MV-4-11 (cell line): ENCODE measurements around the gene COL1A1.
A peak's percentile ranks its signal among the peaks of the same experiment; 100 is the strongest.

Experiments used
- DNase-seq: peaks from one replicate; lab custom pipeline; 2025; lab: John Stamatoyannopoulos, UW

The COL1A1 gene

DNA sequence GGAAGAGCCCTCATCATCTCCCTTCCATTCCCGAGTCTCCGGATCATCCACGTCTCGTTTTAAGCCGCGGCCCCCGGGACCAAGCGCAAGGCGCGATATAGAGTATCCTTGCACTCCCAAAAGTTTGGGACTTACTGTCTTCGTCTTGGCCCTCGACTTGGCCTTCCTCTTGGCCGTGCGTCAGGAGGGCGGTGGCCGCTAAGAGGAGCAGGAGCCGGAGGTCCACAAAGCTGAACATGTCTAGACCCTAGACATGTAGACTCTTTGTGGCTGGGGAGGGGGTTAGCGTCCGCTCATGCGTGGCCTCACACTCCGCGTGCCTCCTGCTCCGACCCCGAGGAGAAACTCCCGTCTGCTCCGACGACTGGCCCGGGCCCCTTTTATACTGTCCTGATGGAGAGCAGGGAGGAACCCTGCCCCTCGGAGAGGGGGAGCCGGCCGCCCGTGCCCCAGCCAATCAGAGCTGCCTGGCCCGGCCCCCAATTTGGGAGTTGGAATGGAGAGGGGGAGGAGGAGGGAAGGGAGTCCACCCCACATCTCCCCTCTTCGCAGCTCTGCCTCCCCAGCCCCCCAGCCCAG, at the start of gene COL1A1:
Gene COL1A1, minus strand, starts transcription at position 356 of the 579 bp plus-strand sequence. Its CDS starts 118 bp downstream, at position 238.
- no peak for DNase-seq

DNA sequence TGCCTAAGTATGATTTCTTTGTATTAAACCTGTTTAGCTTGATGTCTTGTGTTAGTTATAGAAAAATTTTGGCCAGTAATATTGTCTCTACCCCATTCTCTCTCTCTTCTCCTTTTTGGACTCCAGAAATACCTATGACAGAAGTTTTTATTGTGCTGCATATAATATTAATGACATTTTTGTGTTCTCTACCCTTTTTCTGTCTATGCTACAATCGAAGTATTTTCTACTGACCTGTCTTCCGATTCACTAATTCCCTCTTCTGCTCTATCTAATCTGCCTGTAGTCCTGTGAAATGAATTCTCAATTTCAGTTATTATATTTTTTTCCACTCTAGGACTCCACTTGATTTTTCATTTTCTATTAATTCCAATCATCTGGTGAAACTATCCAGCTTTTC, 46.8 kb upstream of the COL1A1 start:
- no peak for DNase-seq

DNA sequence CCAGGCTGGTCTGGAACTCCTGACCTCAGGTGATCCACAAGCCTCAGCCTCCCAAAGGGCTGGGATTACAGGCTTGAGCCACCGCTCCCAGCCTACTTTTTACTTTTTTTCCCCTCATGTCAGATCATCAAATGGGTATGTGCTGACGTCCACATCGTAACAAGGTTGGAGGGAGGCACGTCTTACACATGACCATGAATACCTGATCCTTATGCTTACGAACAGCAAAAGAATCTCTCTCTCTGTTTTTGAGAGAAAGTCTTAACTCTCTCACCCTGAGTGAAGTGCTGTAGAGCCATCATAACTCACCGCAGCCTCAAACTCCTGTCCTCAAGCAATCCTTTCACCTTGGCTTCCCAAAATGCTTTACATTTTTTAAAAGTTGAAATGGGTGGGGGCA, 43.3 kb upstream of the COL1A1 start:
- no peak for DNase-seq

DNA sequence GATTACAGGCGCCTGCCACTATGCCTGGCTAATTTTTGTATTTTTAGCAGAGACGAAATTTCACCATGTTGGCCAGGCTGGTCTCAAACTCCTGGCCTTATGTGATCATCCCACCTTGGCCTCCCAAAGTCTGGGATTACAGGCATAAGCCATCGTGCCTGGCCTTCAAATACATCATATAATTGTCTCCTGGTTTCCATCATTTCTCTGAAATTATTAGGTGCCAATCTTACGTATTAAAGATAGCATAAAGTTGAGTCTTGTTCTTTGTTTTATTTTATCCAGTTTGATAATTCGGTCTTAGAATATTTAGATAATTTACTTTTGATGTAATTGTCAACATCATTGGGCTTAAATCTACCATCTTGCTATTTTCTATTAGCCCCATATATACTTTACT, 40.0 kb upstream of the COL1A1 start:
- DNase-seq, result no peak

DNA sequence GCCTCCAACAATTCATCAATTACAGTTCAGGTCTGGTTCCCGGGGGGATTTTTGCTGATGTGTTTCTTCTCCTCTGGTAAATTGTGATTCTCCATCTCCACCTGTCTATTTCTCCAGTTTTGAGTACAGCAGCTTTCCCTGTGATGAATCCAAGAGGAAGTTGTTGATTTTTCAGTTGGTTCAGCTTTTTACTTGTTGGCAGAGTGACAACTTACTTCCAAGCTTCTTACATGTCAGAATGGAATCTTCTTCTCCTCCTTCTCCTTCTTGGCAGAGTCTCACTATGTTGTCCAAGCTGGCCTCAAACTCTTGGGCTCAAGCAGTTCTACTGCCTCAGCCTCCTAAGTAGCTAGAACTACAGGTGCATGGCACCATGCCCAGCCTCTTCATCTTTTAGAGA, 39.4 kb upstream of the COL1A1 start:
- DNase-seq, result no peak

DNA sequence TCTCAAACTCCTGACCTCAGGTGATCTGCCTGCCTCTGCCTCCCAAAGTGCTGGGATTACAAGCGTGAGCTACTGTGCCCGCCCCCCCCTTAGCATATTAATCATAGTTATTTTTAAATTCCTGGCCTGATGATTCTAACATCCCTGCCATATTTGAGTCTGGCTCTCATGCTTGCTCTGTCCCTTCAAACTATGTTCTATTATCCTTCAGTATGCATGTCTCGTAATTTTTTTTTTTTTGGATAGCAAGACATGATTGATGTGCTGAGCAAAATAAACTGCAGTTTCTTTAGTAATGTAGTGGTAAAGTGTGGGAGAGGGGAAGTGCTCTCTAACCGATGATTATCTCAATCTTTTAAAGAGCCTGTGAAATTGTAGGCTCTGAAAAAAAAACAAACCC, 38.5 kb upstream of the COL1A1 start:
- DNase-seq, result peak; percentile 27

DNA sequence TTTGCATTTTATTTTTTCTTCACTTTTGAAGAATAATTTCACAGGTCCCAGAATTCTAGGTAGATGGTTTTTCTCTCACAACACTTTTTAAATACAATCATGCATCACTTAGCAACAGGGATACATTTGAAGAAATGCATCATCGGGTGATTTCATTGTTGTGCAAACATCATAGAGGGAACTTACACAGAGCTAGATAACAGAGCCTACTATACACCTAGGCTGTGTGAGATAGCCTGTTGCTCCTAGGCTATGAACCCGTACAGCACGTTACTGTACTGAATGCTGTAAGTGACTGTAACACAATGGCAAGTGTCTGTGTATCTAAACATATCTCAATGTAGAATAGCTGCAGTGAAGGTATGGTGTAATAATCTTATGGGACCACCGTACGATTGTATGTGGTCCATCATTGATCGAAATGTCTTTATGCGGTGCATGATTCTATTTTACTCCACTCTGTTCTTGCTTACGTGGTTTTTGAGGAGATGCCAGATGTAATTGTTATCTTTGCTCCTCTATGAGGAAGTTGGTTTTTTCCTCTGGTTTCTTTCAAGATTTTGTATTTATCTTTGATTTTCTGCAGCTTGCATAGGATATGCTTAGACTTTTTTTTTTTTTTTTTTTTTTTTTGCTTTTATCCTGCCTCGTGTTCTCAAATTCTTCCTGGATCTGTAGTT, 37.3 kb upstream of the COL1A1 start:
- peak; percentile 15 for DNase-seq

DNA sequence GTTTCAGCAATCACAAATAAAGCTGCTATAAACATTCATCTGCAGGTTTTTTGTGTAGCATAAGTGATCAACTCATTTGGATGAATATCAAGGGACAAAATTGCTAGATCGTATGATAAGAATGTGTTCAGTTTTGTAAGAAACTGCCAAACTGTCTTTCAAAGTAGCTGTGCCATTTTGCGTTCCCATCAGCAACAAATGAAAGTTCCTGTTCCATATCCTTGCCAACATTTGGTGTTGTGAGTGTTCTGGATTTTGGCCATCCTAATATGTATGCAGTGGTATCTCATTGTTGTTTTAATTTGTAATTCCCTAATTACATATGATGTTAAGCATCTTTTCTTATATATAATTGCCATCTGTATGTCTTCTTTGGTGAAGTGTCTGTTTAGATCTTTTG, 36.5 kb upstream of the COL1A1 start:
- DNase-seq, result no peak

DNA sequence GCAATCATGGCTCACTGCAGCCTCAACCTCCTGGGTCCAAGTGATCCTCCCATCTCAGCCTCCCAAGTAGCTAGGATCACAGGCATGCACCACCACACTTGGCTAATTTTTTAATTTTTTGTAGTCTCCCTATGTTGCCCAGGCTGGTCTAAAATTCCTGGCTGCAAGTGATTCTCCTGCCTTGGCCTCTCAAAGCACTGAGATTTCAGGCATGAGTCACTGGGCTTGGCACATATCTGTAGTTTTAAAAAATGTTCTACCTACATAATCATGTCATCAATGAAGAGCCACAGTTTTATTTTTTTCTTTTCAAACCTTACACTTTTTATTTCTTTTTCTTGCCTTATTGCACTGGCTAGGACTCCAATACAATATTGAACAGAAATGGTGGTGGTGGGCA, 33.1 kb upstream of the COL1A1 start:
- no peak for DNase-seq

DNA sequence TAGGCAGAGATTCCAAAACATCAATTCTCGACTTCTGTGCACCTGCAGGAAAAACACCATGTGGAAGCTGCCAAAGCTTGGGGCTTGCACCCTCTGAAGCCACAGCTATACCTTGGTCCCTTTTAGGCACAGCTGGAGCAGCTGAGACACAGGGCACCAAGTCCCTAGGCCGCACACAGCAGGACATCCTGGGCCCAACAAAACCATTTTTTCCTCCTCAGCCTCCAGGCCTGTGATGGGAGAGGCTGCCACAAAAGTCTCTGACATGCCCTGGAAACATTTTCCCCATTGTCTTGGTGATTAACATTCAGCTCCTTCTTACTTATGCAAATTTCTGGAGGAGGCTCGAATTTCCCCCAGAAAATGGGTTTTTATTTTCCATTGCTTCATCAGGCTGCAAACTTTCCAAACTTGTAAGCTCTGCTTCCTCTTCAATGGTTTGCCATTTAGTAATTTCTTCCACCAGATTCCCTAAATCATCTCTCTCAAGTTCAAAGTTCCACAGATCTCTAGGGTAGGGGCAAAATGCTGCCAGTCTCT, 24.3 kb upstream of the COL1A1 start:
- peak; percentile 1 for DNase-seq

DNA sequence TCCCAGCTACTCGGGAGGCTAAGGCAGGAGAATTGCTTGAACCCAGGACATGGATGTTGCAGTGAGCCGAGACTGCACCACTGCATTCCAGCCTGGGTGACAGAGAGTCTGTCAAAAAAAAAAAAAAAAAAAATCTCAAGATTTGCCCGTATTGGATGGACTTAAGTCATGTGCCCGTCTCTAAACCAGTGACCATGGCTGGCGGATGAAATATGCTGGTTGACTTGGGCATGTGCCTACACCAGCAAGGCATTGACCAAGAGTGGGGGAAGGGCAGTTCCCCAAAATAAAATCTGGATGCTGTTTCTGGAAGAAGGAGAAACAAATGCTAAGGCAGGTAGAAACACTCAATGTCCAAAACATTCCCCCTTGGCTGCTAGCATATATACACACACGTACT, 21.5 kb upstream of the COL1A1 start:
- DNase-seq, result peak; percentile 18

DNA sequence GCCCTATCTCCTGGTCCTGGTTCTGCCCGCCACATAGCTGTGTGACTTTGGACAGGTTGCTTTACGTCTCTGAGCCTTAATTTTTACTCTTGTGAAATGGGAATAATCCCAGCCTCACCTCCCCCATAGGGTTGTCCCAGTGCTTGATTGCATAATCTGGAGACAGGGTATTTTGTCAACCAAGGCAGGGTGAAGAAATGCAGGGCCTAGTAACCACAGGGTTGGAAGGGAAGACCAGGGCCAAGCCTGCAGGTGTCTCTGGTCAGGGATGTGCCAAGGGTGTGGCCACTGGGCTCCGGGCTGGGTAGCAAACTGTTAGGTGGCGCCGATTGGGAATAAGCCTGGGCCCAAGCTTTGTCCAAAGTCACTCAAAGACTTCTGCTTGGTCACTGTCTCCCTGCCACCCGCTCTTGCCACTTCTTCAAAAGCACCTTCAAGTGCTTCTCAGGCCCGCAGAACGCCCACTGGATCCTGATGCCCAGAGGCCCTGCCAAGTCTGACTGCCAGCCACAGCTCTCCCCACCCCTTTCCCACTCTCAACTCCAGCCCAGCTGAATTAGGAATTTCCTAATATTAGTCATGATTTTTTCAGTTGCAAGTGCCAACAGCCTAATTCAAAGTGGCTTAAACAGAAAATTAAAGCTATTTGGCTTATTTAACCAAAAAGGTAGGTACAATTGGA, 20.6 kb upstream of the COL1A1 start:
- DNase-seq, result peak; percentile 83

DNA sequence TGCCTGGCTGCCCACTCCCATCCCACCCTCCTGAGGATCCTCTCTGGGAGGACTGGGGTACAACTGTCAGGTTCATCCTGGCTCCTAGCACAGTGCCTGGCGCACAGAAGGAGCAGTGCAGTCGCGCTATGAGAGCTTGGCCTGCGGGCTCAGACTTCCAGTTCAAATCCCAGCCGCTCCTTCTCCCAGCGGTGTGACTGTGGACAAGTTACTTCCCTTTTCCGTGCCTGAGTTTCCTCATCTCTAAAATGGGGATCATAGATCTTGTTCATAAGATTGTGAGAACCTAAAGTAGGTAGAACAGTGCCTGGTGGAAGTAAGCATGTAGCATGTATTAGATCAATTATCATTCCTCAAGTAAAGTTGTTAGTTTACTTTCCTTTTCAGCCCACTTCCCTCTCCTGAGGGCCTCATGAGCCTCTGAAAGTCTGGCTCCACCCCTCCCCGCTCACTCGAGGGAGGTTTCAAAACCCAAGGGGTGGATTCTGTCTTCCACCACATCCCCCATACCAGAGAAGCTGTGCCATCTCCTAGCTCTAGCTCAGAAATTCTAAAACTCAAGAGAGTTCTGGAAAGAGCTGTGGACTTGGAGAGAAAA, 19.9 kb upstream of the COL1A1 start:
- peak; percentile 92 for DNase-seq

DNA sequence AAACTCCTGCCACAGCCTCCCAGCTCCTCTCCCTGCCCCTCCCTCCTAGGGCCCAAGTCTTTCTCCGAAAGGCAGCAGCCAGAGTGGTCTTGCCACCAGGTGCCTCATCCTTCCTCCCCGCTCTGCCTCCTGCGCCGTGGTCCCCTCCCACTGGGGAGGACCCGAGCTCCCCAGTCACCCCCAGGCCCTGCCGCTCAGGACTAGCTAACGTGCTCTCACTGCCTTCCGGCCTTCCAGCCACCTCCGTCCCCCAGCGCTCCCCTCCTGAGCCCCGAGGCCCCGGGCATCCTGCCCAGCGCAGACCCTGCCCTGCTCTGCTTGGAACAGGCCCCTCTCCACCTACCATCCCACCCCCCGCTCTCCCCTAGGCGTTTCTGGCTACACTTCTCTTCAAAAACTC, 19.4 kb upstream of the COL1A1 start:
- DNase-seq, result no peak

DNA sequence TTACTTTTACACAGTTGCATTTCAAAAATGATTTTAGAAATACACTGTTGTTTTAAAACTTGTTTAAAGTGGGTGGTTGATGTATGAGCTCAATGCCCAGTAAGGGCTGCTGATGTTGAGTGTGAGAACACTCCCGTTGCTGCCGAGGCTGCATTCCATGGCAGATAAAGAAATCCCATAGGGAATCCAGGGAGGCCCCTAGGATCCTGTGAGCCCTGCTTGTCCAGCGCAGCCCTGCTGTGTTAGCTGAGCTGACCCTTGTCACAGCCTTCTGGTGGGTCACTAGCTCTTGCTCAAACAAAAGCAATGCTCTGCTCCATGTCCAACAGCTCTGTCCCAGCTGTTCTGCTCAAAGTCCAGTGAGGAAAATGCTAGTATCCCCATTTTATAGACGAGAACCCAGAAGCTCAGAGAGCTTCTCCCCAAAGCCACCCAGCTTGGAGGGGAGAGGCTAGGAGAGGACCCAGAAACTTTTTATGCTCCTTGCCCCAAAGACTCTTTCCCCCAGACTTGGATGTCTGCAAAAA, 18.6 kb upstream of the COL1A1 start:
- no peak for DNase-seq

DNA sequence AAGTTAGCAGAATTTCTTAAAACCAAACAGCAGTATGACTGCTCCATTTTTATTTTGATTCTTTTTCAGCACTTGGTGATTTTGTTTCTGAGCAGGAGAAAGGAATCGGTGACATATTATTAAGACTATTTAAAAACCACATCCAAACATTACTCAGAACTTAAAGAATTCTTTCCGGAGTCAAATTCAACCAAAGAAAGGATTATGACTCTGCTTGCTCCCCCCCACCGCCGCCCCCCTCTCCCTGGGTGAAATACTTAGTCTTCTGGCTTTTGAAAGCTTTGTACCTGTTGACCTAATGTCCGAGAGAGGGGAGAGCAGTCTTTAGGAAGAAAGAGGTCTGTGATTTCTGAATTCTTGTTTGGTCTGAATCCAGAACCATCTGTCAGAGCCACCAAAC, 17.9 kb upstream of the COL1A1 start:
- no peak for DNase-seq

DNA sequence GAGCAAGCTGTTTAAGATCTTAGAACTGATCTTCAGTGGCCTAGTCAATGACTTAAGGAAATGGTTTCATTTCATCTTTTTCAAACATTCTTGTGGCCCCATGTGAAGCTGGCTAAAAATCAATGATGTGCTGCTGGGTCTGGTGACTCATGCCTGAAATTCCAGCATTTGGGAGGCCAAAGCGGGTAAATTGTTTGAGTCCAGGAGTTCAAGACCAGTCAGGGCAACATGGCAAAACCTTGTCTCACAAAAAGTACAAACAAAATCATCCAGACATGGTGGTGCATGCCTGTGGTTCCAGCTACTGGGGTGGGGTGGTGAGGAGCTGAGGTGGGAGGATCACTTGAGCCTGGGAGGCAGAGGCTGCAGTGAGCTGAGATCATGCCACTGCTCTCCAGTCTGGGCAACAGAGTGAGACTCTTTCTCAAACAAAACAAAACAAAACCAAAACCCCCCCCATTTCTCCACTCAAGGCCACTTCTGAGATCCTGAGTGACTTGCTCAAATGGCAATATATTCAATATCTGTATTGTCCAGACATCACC, 17.4 kb upstream of the COL1A1 start:
- peak; percentile 86 for DNase-seq

DNA sequence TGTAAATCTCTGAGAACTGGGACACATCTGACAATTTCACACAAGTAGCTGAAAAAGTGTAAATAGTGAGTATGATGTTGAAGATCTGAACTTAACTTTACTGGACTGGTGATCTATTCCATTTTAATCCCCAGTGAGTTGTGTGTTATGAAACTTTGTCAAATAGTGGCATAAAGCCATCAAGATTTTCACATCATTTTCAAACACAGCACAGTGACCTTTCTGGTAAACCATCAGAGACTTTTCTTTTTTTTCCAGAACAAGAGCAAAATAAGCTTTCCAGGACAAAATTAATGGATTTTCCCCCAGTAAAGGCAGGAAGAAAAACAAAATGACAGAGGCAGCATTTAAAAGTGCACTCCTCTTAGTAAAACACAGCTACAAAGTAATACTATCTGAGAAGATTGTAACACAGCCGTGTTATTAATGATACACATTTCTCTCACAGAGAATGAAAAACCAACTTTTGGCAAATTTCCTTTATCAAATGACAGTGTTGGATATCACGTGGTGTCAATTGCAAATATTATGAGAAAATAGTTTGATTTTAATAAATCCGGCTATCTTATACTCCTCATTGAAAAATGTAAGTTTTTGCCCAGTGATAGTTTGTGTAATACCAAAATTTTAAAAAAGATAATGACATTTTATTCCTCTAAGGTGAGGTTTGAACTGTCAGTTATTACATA, 16.8 kb upstream of the COL1A1 start:
- DNase-seq, result no peak

DNA sequence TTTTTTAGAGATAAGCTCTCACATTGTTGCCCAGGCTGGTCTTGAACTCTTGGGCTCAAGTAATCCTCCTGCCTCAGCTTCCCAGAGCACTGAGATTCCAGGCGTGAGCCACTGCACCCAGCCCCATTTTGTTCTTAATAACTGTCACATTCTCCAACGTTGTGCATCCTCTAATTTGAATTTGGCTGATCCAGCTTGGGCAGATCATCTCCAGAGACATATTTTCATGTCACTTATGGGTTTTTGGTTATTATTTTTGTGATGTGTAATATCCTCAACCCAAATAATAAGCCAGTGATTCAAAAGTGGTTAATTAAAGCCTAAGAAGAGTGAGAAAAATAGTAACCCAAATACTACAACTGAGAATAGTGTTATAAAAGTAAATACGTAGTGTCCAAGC, 16.2 kb upstream of the COL1A1 start:
- no peak for DNase-seq

DNA sequence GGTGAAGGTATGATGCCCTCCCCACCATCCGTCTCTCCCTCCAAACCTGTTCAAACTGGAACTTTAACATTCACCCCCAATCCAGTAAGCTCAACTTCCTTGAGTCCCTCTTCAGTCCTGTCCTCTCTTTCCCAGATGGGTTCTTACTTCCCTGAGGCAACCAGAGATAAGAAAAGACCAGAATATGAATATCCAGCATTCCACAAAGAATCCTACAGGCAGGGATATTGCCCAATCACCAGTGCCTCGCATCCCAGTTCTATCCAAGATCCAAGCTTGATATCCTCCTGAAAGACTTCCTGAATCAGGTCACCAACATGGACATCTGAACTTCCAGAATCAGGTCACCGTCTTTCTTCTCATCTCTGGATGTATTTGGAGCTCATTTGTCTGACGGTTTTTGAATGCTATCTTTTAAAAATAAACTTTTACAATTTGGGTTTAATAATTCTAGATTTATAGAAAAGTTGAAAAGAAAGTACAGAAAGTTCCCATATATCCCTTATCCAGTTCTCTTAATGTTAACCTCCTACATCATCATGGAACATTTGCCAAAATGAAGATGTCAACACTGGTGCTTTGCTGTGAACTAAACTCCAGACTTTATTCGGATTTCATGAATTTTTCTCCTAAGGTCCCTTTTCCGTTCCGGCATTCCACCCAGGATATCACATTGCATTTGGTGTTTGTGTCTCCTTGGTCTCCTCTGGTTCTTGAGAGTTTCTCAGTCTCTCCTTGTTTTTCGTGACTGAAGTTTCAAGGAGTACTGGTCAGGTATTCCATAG, 13.7 kb upstream of the COL1A1 start:
- no peak for DNase-seq
